Measurements from ENCODE around the gene GK2.

GRCh38 chr4:79421483-79421882 is 13.5 kb upstream of the GK2 start:
- TF ChIP-seq CTCF (conservative IDR thresholded peaks at IDR 0.05) (no peak), EZH2 (IDR thresholded peaks at IDR 0.05; ENCODE audit: low read depth) (no peak)

Measured in PC-9 (cell line).